ENCODE measurements around the gene PRR14.

The PRR14 gene

GRCh38 chr16:30650369-30651123 lies at the start of gene PRR14:
TSS of gene PRR14 (plus strand) at chr16:30650960. CDS start at chr16:30651646, 686 bp downstream.
- peak; percentile 99 for DNase-seq (ENCODE audit: low spot score)

- no peak for DNase-seq (ENCODE audit: low spot score)
Measured at GRCh38 chr16:30601966-30602365, 48.8 kb upstream of the PRR14 start.

GRCh38 chr16:30602616-30603277 lies 48.0 kb upstream of the PRR14 start:
- no peak for DNase-seq (ENCODE audit: low spot score)

GRCh38 chr16:30603945-30604315 lies 46.8 kb upstream of the PRR14 start:
- no peak for DNase-seq (ENCODE audit: low spot score)

- no peak for DNase-seq (ENCODE audit: low spot score)
Measured at GRCh38 chr16:30604316-30604947, 46.3 kb upstream of the PRR14 start.

GRCh38 chr16:30605158-30605557 lies 45.6 kb upstream of the PRR14 start:
- DNase-seq (ENCODE audit: low spot score) = no peak

GRCh38 chr16:30606004-30606403 lies 44.8 kb upstream of the PRR14 start:
- DNase-seq (ENCODE audit: low spot score) = no peak

GRCh38 chr16:30609002-30609925 lies 41.5 kb upstream of the PRR14 start:
- DNase-seq (ENCODE audit: low spot score) = peak; percentile 36

GRCh38 chr16:30609926-30610839 lies 40.6 kb upstream of the PRR14 start, which contains the start of gene ZNF689:
TSS of gene ZNF689 (minus strand) at chr16:30610389. CDS start at chr16:30610041, 348 bp downstream.
- DNase-seq (ENCODE audit: low spot score) = peak; percentile 97

- DNase-seq (ENCODE audit: low spot score) = peak; percentile 58
Measured at GRCh38 chr16:30615358-30616091, 35.2 kb upstream of the PRR14 start.

GRCh38 chr16:30619202-30619601 lies 31.6 kb upstream of the PRR14 start:
- no peak for DNase-seq (ENCODE audit: low spot score)

- DNase-seq (ENCODE audit: low spot score) = no peak
Measured at GRCh38 chr16:30619638-30620037, 31.1 kb upstream of the PRR14 start.

GRCh38 chr16:30620169-30620568 lies 30.6 kb upstream of the PRR14 start:
- no peak for DNase-seq (ENCODE audit: low spot score)

GRCh38 chr16:30621765-30622164 lies 29.0 kb upstream of the PRR14 start:
- no peak for DNase-seq (ENCODE audit: low spot score)

GRCh38 chr16:30622455-30623032 lies 28.2 kb upstream of the PRR14 start:
- DNase-seq (ENCODE audit: low spot score) = no peak

- no peak for DNase-seq (ENCODE audit: low spot score)
Measured at GRCh38 chr16:30623536-30624283, 27.1 kb upstream of the PRR14 start.

GRCh38 chr16:30626236-30626635 lies 24.5 kb upstream of the PRR14 start:
- no peak for DNase-seq (ENCODE audit: low spot score)

- DNase-seq (ENCODE audit: low spot score) = peak; percentile 87
Measured at GRCh38 chr16:30628628-30629540, 21.9 kb upstream of the PRR14 start.

Data from hematopoietic multipotent progenitor cell treated with erythropoietin and hydrocortisone succinate and interleukin-3 and kit ligand, for 15 days (in vitro differentiated cells).